Lower leg skin (tissue), 4 donors: ENCODE measurements around the gene MGMT. TPM values are rescaled to one million over a fixed set of nuclear protein-coding genes. Genes with fewer than 3 reads are reported as not detected.

ENCODE experiments used
- DNase-seq, 2 donors: peaks; one replicate each; pipeline ENCODE4 v3.0.0-alpha.2; 2019; ENCODE audit warnings: low spot score in 2 of 2
- H3K4me3 ChIP-seq: fragments of 200-600 bp; sonication (generic); 2 replicates; pipeline ENCODE4 v1.5.1; 2017; ENCODE audit warnings: mild to moderate bottlenecking, low read depth; ENCODE audit not compliant: poor library complexity, severe bottlenecking
- POLR2A ChIP-seq, 2 donors: fragments of 450-650 bp; IDR thresholded peaks; one replicate each; pipeline ENCODE4 v1.6.1; 2016 to 2017; ENCODE audit warnings: antibody characterized with exemption in 2 of 2, mild to moderate bottlenecking in 1 of 2, moderate library complexity in 1 of 2
- WGBS, 2 donors: methylation state at CpG; one replicate each; pipeline ENCODE4 v1.1.5; 2018; 5-methylcytosine and 5-hydroxymethylcytosine counted together
- intact Hi-C: fragments of 100-400 bp; cut with DNase I; formaldehyde crosslinking; loops from one replicate; pipeline ENCODE4 v1.15.0; 2023; ENCODE audit warnings: low total_unique reads
- total RNA-seq, 4 donors: library from RNA; depleted of rRNA; stranded (reverse); fragments of >200 nt; gene quantifications; one replicate each; pipeline ENCODE4 v1.1.0, GENCODE V29; 2016
- TF ChIP-seq, protein P1 (sequence below), 3 donors: fragments of 450-650 bp; IDR thresholded peaks; one replicate each; pipeline ENCODE4 v1.5.1; 2016; ENCODE audit warnings: antibody characterized with exemption in 3 of 3, mild to moderate bottlenecking in 3 of 3, moderate library complexity in 2 of 3

MGMT gene
- total RNA-seq, 4 donors from 2014 or later, result 13.1 to 38.7 (median 29.2) TPM

- DNase-seq, result no peak
- 95 to 98% methylated on average over 32 of the region's 32 CpGs for WGBS, 2 donors
- H3K4me3 ChIP-seq, result no peak overlapping the region
- intact Hi-C loops, result no loop called here
- TF ChIP-seq, protein P1, sequence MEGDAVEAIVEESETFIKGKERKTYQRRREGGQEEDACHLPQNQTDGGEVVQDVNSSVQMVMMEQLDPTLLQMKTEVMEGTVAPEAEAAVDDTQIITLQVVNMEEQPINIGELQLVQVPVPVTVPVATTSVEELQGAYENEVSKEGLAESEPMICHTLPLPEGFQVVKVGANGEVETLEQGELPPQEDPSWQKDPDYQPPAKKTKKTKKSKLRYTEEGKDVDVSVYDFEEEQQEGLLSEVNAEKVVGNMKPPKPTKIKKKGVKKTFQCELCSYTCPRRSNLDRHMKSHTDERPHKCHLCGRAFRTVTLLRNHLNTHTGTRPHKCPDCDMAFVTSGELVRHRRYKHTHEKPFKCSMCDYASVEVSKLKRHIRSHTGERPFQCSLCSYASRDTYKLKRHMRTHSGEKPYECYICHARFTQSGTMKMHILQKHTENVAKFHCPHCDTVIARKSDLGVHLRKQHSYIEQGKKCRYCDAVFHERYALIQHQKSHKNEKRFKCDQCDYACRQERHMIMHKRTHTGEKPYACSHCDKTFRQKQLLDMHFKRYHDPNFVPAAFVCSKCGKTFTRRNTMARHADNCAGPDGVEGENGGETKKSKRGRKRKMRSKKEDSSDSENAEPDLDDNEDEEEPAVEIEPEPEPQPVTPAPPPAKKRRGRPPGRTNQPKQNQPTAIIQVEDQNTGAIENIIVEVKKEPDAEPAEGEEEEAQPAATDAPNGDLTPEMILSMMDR (IDR thresholded peaks at IDR 0.05), result no peak
- TF ChIP-seq POLR2A (IDR thresholded peaks at IDR 0.05), result no peak
These were observed 213.8 kb downstream of the MGMT start for GRCh38 chr10:129680661-129681344.

- no peak overlapping the region for H3K4me3 ChIP-seq
- 86 to 89% methylated on average over 5 of the region's 5 CpGs for WGBS, 2 donors
- no peak for DNase-seq
- TF ChIP-seq, protein P1 (IDR thresholded peaks at IDR 0.05), result no peak
- TF ChIP-seq POLR2A (IDR thresholded peaks at IDR 0.05), result no peak
- intact Hi-C loops, result no loop called here
These were observed 214.8 kb downstream of the MGMT start for GRCh38 chr10:129681856-129682255.

DNA sequence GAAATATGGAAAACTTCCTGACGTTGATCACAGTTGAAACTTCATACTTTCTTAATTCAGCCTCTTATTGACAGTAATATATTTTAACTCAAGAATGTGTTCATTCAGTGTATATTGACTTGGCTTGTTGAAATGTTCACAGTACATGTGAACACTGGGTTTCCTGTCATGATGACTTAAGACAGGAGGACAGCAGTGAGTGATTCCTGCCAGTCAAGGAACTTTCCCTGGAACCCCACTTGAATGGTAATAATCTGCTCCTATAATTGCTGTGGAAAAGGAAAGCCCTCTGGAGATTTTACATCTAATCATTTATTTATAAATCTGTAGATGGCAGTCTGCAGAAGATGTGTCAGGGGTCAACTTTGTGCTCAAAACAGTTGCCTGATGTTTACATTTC is 216.5 kb downstream of the MGMT start:
- 81 to 95% methylated on average over 1 of the region's 1 CpG for WGBS, 2 donors

GRCh38 chr10:129683920-129684319 is 216.9 kb downstream of the MGMT start:
- no peak overlapping the region for H3K4me3 ChIP-seq
- TF ChIP-seq, protein P1 (IDR thresholded peaks at IDR 0.05), result no peak
- TF ChIP-seq POLR2A (IDR thresholded peaks at IDR 0.05), result no peak
- 92 to 93% methylated on average over 3 of the region's 3 CpGs for whole genome bisulfite sequencing, 2 donors
- no peak for DNase-seq
- intact Hi-C loops, result no loop called here

More for the DNA sequence above, 216.5 kb downstream of the MGMT start:
- no peak for DNase-seq
- TF ChIP-seq POLR2A (IDR thresholded peaks at IDR 0.05), result no peak
- TF ChIP-seq, protein P1 (IDR thresholded peaks at IDR 0.05), result no peak
- H3K4me3 ChIP-seq, result no peak overlapping the region
- intact Hi-C loops, result no loop called here

GRCh38 chr10:129685271-129685670 is 218.2 kb downstream of the MGMT start:
- intact Hi-C loops, result no loop called here
- no peak for DNase-seq
- 77 to 84% methylated on average over 8 of the region's 8 CpGs for WGBS, 2 donors

More at GRCh38 chr10:129685271-129685670, 218.2 kb downstream of the MGMT start:
- H3K4me3 ChIP-seq, result no peak overlapping the region
- no peak for TF ChIP-seq POLR2A (IDR thresholded peaks at IDR 0.05)
- TF ChIP-seq, protein P1 (IDR thresholded peaks at IDR 0.05), result no peak
